Brain microvascular endothelial cell (primary cell): ENCODE results near the gene ATRN.

ENCODE experiments used
- DNase-seq: peaks from one replicate; pipeline ENCODE4 v3.0.0-alpha.2; 2020
- H3K27ac ChIP-seq: fragments of 250-450 bp; sonication (Bioruptor Pico); 2 replicates; pipeline ENCODE4 v1.5.1; 2020; ENCODE audit warnings: mild to moderate bottlenecking, moderate library complexity
- H3K27me3 ChIP-seq: fragments of 250-450 bp; sonication (Bioruptor Pico); replicated peaks from 2 replicates; pipeline ENCODE4 v1.5.1; 2020; ENCODE audit warnings: mild to moderate bottlenecking
- H3K36me3 ChIP-seq: fragments of 250-450 bp; sonication (Bioruptor Pico); replicated peaks from 2 replicates; pipeline ENCODE4 v1.5.1; 2020; ENCODE audit warnings: mild to moderate bottlenecking
- H3K4me3 ChIP-seq: 2 replicates; pipeline ENCODE4 v1.5.1; 2011; ENCODE audit warnings: low read depth, mild to moderate bottlenecking, control low read depth, low read length, moderate library complexity
- CTCF ChIP-seq: IDR thresholded peaks from 2 replicates; pipeline ENCODE4 v1.5.1; 2011; ENCODE audit warnings: low read depth, mild to moderate bottlenecking, moderate library complexity, low read length, control low read depth, inconsistent platforms; ENCODE audit errors: missing control alignments
- in situ Hi-C: cut with HindIII; loops from 2 replicates; pipeline ENCODE4 v1.10.0; 2017; ENCODE audit warnings: low sequenced_read_pairs, low pct_ligation_motif_present

The ATRN gene

GRCh38 chr20:3678856-3679720 lies 208.3 kb downstream of the ATRN start:
- DNase-seq, result no peak
- in situ Hi-C loops, result no loop called here
- H3K27me3 ChIP-seq, result peaks cover 11% of the 10 kb centered on the region
- no peak for TF ChIP-seq CTCF
- H3K36me3 ChIP-seq, result no peaks in the 10 kb centered on the region
- no peak overlapping the region for H3K4me3 ChIP-seq
- no peak overlapping the region for H3K27ac ChIP-seq

- in situ Hi-C loops, result no loop called here
- H3K4me3 ChIP-seq, result no peak overlapping the region
- peak; percentile 44 for DNase-seq
- H3K36me3 ChIP-seq, result no peaks in the 10 kb centered on the region
- no peak overlapping the region for H3K27ac ChIP-seq
- no peak for TF ChIP-seq CTCF
- peaks cover 11% of the 10 kb centered on the region for H3K27me3 ChIP-seq
These were observed 209.2 kb downstream of the ATRN start for GRCh38 chr20:3679749-3680700.

- no peaks in the 10 kb centered on the region for H3K36me3 ChIP-seq
- peaks cover 8% of the 10 kb centered on the region for H3K27me3 ChIP-seq
- no peak for TF ChIP-seq CTCF
- no peak for DNase-seq
- in situ Hi-C loops, result no loop called here
- no peak overlapping the region for H3K27ac ChIP-seq
- H3K4me3 ChIP-seq, result no peak overlapping the region
These were observed 210.0 kb downstream of the ATRN start for GRCh38 chr20:3680701-3681351.

- Histone ChIP-seq H3K4me3 (peak overlapping the region; percentile 39), H3K27ac (no peak overlapping the region), H3K36me3 (no peaks in the 10 kb centered on the region), H3K27me3 (peaks cover 8% of the 10 kb centered on the region)
- no peak for TF ChIP-seq CTCF
- in situ Hi-C loops, result no loop called here
- no peak for DNase-seq
These were observed 210.6 kb downstream of the ATRN start for GRCh38 chr20:3681352-3681930.

GRCh38 chr20:3681931-3682781 lies 211.3 kb downstream of the ATRN start, which contains the start of gene ADAM33:
TSS of gene ADAM33 (minus strand) at chr20:3682010. CDS start at chr20:3682004, 6 bp downstream.
- no peak for TF ChIP-seq CTCF
- no peak for DNase-seq
- H3K27me3 ChIP-seq, result peaks cover 8% of the 10 kb centered on the region
- in situ Hi-C loops, result no loop called here
- H3K36me3 ChIP-seq, result no peaks in the 10 kb centered on the region
- H3K4me3 ChIP-seq, result peak within 1 kb of the TSS; percentile 39
- H3K27ac ChIP-seq, result no peak within 1 kb of the TSS
